Endodermal cell (in vitro differentiated cells): ENCODE data around the gene CACNA1S. TPM values are rescaled to one million over a fixed set of nuclear protein-coding genes. Genes with fewer than 3 reads are reported as not detected.
A peak's percentile ranks its signal among the peaks of the same experiment; 100 is the strongest.

Experiments used
- DNase-seq: peaks from one replicate; pipeline ENCODE4 v3.0.0-alpha.2; 2017
- H3K27ac ChIP-seq: 2 replicates; pipeline ENCODE4 v1.5.1; 2013; ENCODE audit warnings: mild to moderate bottlenecking, low read depth, low read length, moderate library complexity
- H3K27me3 ChIP-seq: 2 replicates; pipeline ENCODE4 v1.6.1; 2013; ENCODE audit warnings: mild to moderate bottlenecking, low read length, moderate library complexity; ENCODE audit not compliant: insufficient read depth, control insufficient read depth, poor library complexity, severe bottlenecking
- H3K36me3 ChIP-seq: 2 replicates; pipeline ENCODE4 v1.7.0; 2013; ENCODE audit warnings: mild to moderate bottlenecking, low read length, moderate library complexity; ENCODE audit not compliant: control insufficient read depth, insufficient read depth
- H3K4me1 ChIP-seq: one replicate; pipeline ENCODE4 v1.7.0; 2013; ENCODE audit warnings: low read length; ENCODE audit not compliant: control insufficient read depth, insufficient read depth
- H3K4me3 ChIP-seq: 2 replicates; pipeline ENCODE4 v1.5.1; 2013; ENCODE audit warnings: mild to moderate bottlenecking, low read length, moderate library complexity
- H3K9ac ChIP-seq: 2 replicates; pipeline ENCODE4 v1.6.1; 2013; ENCODE audit warnings: mild to moderate bottlenecking, low read length, moderate library complexity; ENCODE audit not compliant: poor library complexity, severe bottlenecking; ENCODE audit errors: extremely low read depth
- H3K9me3 ChIP-seq: 2 replicates; pipeline ENCODE4 v1.6.1; 2013; ENCODE audit warnings: mild to moderate bottlenecking, low read length, moderate library complexity; ENCODE audit not compliant: control insufficient read depth
- H3K27ac Mint-ChIP-seq: 2 replicates; pipeline ENCODE4 v1.8.0; 2020; ENCODE audit warnings: mixed read lengths
- H3K27me3 Mint-ChIP-seq: 2 replicates; pipeline ENCODE4 v1.8.0; 2021; ENCODE audit warnings: mild to moderate bottlenecking, mixed read lengths; ENCODE audit not compliant: insufficient read depth
- H3K36me3 Mint-ChIP-seq: 2 replicates; pipeline ENCODE4 v1.8.0; 2020; ENCODE audit warnings: low read depth, mixed read lengths
- H3K4me1 Mint-ChIP-seq: 2 replicates; pipeline ENCODE4 v1.8.0; 2020; ENCODE audit warnings: mixed read lengths
- H3K4me3 Mint-ChIP-seq: 2 replicates; pipeline ENCODE4 v1.8.0; 2020; ENCODE audit warnings: mild to moderate bottlenecking, moderate library complexity, mixed read lengths
- H3K9me3 Mint-ChIP-seq: 2 replicates; pipeline ENCODE4 v1.8.0; 2020; ENCODE audit warnings: mild to moderate bottlenecking, mixed read lengths
- WGBS, 2 experiments: methylation state at CpG; one replicate each; pipeline versions ENCODE4 v1.1.5 to v1.1.7; 2013; ENCODE audit warnings: missing lambda C conversion rate in 2 of 2, mixed read lengths in 1 of 2; ENCODE audit not compliant: insufficient coverage in 1 of 2, insufficient read length in 1 of 2; 5-methylcytosine and 5-hydroxymethylcytosine counted together
- total RNA-seq, 2 donors: library from RNA; stranded (reverse); fragmentation: NEBNext Ultra II Directional in 1 of 2; extraction: Animal tissue kit (Norgen Biotek cat#: 25700) in 1 of 2; gene quantifications; 2 replicates in 1 of 2; 3 replicates in 1 of 2; pipeline ENCODE4 v1.2.1, GENCODE V29; 2021
- TF ChIP-seq, protein P1 (sequence below): fragments of 200-600 bp; sonication (generic); conservative IDR thresholded peaks from 2 replicates; pipeline ENCODE4 v1.5.0; 2021; ENCODE audit warnings: antibody characterized with exemption, mild to moderate bottlenecking

The CACNA1S gene
- total RNA-seq, 2 donors from 2014 or later: 0.11 to 0.13 TPM

DNA sequence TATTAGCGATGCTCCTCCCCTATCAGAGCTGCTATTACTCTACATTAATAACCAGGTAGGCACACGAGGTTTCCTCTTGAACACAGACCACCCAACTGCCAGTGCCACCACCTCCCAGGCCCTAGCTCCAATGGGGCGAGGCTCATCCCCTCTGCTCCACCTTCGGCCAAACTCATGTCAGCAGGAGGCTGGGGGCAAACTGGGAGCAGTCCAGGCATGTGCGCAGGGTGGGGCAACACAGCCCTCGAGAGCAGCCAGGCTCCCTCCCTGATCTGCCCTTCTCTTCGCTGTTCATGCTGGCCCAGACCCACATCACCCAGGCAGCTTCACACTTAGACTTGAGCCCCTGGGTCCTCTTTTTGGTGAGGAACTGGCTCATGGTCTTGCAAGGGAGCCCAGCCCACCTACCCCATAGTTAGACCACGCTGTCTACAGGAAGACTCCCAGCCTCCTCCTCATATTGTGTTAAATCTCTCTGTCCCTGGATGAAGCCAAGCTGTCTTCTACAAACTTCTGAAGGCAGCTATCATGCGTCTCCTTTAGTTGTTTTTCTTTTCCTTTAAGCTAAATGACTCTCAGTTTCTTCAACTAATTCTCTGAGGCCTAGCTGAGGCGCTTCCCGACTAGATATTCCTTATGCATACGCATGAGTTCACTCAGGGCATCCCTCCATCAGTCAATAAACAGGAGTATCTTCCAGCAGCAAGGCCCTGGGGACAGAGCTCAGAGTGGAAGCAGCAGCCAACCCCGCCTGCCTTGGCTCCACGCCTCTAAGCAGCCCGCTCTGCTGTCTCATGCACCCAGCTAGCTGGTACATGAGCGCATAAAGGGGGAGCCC is 30.0 kb upstream of the CACNA1S start:
- H3K4me3 ChIP-seq: no peak overlapping the region
- Mint-ChIP-seq H3K9me3 (no peaks in the 10 kb centered on the region), H3K27me3 (no peaks in the 10 kb centered on the region), H3K4me1 (peaks cover 9% of the 10 kb centered on the region), H3K27ac (peak overlapping the region; percentile 67), H3K4me3 (no peak overlapping the region), H3K36me3 (peaks cover 83% of the 10 kb centered on the region)
- H3K4me1 ChIP-seq: no peaks in the 10 kb centered on the region
- no peak for DNase-seq
- no peaks in the 10 kb centered on the region for H3K9me3 ChIP-seq
- TF ChIP-seq, protein P1, sequence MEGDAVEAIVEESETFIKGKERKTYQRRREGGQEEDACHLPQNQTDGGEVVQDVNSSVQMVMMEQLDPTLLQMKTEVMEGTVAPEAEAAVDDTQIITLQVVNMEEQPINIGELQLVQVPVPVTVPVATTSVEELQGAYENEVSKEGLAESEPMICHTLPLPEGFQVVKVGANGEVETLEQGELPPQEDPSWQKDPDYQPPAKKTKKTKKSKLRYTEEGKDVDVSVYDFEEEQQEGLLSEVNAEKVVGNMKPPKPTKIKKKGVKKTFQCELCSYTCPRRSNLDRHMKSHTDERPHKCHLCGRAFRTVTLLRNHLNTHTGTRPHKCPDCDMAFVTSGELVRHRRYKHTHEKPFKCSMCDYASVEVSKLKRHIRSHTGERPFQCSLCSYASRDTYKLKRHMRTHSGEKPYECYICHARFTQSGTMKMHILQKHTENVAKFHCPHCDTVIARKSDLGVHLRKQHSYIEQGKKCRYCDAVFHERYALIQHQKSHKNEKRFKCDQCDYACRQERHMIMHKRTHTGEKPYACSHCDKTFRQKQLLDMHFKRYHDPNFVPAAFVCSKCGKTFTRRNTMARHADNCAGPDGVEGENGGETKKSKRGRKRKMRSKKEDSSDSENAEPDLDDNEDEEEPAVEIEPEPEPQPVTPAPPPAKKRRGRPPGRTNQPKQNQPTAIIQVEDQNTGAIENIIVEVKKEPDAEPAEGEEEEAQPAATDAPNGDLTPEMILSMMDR: no peak
- H3K27me3 ChIP-seq: no peaks in the 10 kb centered on the region
- H3K36me3 ChIP-seq: peaks cover 93% of the 10 kb centered on the region
- H3K27ac ChIP-seq: no peak overlapping the region
- no peak overlapping the region for H3K9ac ChIP-seq
- 92 to 98% methylated on average over 11 to 16 of the region's 16 CpGs for WGBS, 2 experiments

DNA sequence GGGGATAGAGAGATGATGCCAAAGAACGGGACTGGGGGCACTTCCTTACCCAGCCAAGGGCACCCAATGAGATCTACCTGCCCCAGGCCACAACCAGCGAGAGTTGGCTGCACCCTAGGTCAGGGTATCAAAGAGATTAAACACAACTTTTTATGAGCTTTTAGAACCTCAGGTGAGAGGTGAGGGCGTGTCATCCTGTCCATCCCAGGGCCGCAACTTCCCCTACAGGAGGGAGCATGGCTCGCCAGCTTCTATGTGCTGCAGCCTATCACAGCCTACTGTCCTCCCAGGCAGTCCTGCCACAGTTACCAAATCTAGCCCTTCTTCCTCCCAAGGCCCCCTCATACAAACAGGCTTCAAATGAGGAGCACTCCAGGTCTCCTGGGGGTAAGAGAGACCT is 29.2 kb upstream of the CACNA1S start:
- 90 to 97% methylated on average over 4 to 5 of the region's 5 CpGs for WGBS, 2 experiments
- no peaks in the 10 kb centered on the region for H3K27me3 Mint-ChIP-seq
- peaks cover 9% of the 10 kb centered on the region for H3K4me1 Mint-ChIP-seq
- no peaks in the 10 kb centered on the region for H3K4me1 ChIP-seq
- DNase-seq: no peak
- peaks cover 93% of the 10 kb centered on the region for H3K36me3 ChIP-seq
- no peak overlapping the region for H3K9ac ChIP-seq
- no peak overlapping the region for H3K27ac Mint-ChIP-seq
- H3K27me3 ChIP-seq: no peaks in the 10 kb centered on the region
- TF ChIP-seq, protein P1: no peak
- H3K9me3 Mint-ChIP-seq: no peaks in the 10 kb centered on the region
- no peak overlapping the region for H3K27ac ChIP-seq
- no peak overlapping the region for H3K4me3 Mint-ChIP-seq
- peaks cover 80% of the 10 kb centered on the region for H3K36me3 Mint-ChIP-seq
- no peaks in the 10 kb centered on the region for H3K9me3 ChIP-seq
- no peak overlapping the region for H3K4me3 ChIP-seq

DNA sequence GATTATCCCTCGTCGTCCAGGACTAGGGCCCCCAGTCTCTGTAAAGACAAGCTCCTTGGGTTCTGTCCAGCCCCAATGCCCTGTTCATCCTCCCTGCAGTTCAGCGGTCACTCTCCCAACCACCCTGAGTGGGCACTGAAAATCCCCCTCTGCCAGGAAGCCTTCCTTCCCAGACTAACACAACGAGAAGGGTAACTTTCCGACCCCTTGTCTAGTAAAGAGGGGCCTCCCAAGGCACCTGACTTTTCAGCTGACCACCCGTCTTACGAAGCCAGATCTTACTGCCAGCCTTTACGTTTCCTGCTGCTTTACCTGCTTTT is 28.7 kb upstream of the CACNA1S start:
- no peak overlapping the region for H3K4me3 ChIP-seq
- H3K36me3 Mint-ChIP-seq: peaks cover 80% of the 10 kb centered on the region
- no peak overlapping the region for H3K9ac ChIP-seq
- H3K4me1 ChIP-seq: no peaks in the 10 kb centered on the region
- peaks cover 93% of the 10 kb centered on the region for H3K36me3 ChIP-seq
- no peaks in the 10 kb centered on the region for H3K9me3 Mint-ChIP-seq
- no peaks in the 10 kb centered on the region for H3K9me3 ChIP-seq
- DNase-seq: no peak
- H3K27me3 Mint-ChIP-seq: no peaks in the 10 kb centered on the region
- peak overlapping the region; percentile 87 for H3K27ac Mint-ChIP-seq
- H3K4me1 Mint-ChIP-seq: peaks cover 9% of the 10 kb centered on the region
- 95 to 97% methylated on average over 7 to 8 of the region's 8 CpGs for WGBS, 2 experiments
- TF ChIP-seq, protein P1: no peak
- H3K27ac ChIP-seq: no peak overlapping the region
- no peaks in the 10 kb centered on the region for H3K27me3 ChIP-seq
- no peak overlapping the region for H3K4me3 Mint-ChIP-seq
